ENCODE data around the gene GABBR2. TPM values are rescaled to one million over a fixed set of nuclear protein-coding genes. Genes with fewer than 3 reads are reported as not detected.

GABBR2 gene
- total and polyA plus RNA-seq, 2 experiments from 2014 or later, result 0.89 to 1.3 TPM

DNA sequence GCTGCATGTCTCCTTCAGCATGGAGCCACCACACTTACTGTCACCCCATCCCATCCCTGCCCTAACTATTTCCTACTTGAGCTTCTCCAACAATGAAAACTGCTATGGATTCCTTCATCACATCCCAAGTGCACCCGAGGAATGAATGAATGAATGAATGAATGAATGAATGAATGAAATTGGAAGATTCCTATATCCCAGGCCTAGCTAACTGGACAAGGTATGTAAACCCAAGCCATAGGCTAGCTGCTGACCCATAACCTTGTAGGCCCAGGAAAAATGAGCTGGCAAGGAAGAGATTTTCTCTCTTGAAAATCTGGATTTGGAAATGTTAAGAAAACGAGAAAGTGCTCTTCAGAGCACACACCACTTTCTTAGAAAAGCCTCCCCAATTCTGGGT is 97.4 kb downstream of the GABBR2 start (continued):
- TF ChIP-seq ZNF462 (CRISPR knock-in tag; IDR thresholded peaks at IDR 0.05), result no peak

GRCh38 chr9:98610711-98611110 is 98.0 kb downstream of the GABBR2 start:
- no peak overlapping the region for H3K4me2 ChIP-seq
- no peak overlapping the region for H2AFZ ChIP-seq
- no peaks in the 10 kb centered on the region for H4K20me1 ChIP-seq (replicated peaks; ENCODE audit: insufficient read depth)
- H3K27ac ChIP-seq (ENCODE audit: low read depth), result no peak overlapping the region
- ATAC-seq (no peak), DNase-seq (ENCODE audit: low spot score) (no peak)
- Mint-ChIP-seq H3K9me3 (no peaks in the 10 kb centered on the region), H3K36me3 (ENCODE audit: low read depth) (no peaks in the 10 kb centered on the region), H3K27me3 (ENCODE audit: insufficient read depth, low read depth, poor library complexity) (peaks cover 6% of the 10 kb centered on the region), H3K4me1 (peaks cover 9% of the 10 kb centered on the region; the same call in 2 of the 3 replicates), H3K4me3 (no peak overlapping the region), H3K27ac (no peak overlapping the region)
- H3K27me3 ChIP-seq (ENCODE audit: insufficient read depth), result no peaks in the 10 kb centered on the region
- no peak overlapping the region for H3K4me3 ChIP-seq
- H3K36me3 ChIP-seq (ENCODE audit: insufficient read depth), result no peaks in the 10 kb centered on the region
- H3K79me2 ChIP-seq (replicated peaks; ENCODE audit: insufficient read depth), result no peaks in the 10 kb centered on the region
- H3K4me1 ChIP-seq (ENCODE audit: insufficient read depth), result no peaks in the 10 kb centered on the region
- TF ChIP-seq ETS1 (IDR thresholded peaks at IDR 0.05), result no peak
- no peak for TF ChIP-seq ZNF114 (CRISPR knock-in tag; IDR thresholded peaks at IDR 0.05)
- TF ChIP-seq NANOG (IDR thresholded peaks at IDR 0.05; ENCODE audit: borderline replicate concordance), result no peak
- no peak for TF ChIP-seq EZH2phosphoT487 (IDR thresholded peaks at IDR 0.05; ENCODE audit: unreplicated experiment)
- no peak for TF ChIP-seq EZH2 (IDR thresholded peaks at IDR 0.05; ENCODE audit: low read depth, unreplicated experiment)
- H3K9me2 ChIP-seq (ENCODE audit: insufficient read depth), result peaks cover 6% of the 10 kb centered on the region; the same call in 1 of the 2 replicates
- no peaks in the 10 kb centered on the region for H3F3A ChIP-seq (replicated peaks; ENCODE audit: low read depth)

Data from GM23338 (cell line).